Measurements from ENCODE around the gene RNF213.
"Not testable (repeated sequence)": the region's sequence is repeated elsewhere in the genome, so short reads cannot be mapped to it uniquely, and the experiment has no call there.

Gene RNF213

DNA sequence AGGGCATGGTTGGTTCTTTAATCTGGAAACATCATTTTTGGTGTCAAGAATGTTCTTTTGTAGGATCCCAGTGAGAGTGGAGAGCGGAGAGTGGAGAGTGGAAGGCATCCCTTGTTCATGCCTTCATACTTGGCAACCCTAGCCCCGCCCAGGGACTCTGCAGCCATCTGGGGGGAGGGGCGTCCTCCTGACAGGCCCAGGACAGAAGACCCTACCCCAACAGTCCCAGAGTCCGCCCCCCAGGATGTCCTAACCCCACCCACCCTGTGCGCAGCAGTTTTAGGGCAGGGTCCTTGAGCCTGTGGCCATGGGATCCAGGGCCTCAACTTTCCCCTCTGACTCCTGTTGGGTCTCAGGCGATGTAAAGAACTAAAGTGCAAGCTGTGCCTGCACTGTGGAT lies 36.0 kb upstream of the RNF213 start:
- DNase-seq (ENCODE audit: low read depth) = no peak

DNA sequence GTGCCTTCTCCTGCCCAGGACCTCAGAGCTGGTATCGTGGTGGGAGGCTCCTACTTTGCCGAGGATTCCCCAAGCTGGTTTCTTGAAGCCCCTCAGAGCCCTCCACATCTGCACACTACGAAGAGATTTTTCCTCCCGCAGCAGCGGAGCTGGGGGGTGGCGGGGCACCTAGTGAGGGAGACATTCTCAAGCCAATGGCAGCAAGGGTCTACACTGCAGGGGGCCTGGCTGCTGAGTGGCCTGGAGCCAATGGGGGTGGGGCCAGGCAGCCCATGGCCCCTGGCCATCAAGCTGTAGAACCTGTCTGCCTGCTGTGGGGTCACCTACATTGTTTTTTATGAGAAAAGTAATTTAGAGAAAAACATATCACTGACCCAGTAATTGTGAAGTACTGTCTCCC lies 35.4 kb upstream of the RNF213 start:
- no peak for DNase-seq (ENCODE audit: low read depth)

DNA sequence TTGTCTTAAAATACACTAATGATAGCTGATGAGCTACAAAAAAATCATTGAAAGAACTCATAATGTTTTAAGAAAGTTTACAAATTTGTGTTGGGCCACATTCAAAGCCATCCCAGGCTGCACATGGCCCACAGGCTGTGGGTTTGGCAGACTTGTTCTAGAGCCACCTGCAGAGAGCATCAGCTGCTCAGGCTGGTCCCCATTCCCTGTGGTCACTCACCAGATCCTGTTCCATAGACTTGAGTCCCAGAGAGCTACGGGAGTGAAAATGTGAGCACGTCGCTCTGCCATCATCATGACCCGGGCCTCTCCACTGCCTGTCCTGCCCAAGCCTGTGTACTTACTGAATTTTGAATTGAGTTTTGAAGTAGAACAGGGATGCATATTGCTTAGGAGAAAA lies 33.5 kb upstream of the RNF213 start:
- no peak for DNase-seq (ENCODE audit: low read depth)

DNA sequence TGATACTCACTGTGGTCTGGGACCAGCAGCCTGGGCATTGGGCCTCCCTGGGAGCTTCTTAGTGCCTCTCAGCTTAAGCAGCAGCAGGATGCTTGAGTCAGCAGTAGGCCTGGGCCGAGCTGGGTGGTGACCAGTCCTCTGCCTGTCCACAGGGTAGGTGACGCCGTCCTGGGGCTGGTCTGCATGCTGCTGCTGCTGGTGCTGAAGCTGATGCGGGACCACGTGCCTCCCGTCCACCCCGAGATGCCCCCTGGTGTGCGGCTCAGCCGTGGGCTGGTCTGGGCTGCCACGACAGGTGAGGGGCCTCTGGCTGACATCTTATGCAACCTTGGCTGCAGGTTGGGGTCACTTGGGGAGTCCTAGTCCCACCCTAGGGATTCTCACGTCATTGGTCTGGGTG lies 33.0 kb upstream of the RNF213 start:
- no peak for DNase-seq (ENCODE audit: low read depth)

DNA sequence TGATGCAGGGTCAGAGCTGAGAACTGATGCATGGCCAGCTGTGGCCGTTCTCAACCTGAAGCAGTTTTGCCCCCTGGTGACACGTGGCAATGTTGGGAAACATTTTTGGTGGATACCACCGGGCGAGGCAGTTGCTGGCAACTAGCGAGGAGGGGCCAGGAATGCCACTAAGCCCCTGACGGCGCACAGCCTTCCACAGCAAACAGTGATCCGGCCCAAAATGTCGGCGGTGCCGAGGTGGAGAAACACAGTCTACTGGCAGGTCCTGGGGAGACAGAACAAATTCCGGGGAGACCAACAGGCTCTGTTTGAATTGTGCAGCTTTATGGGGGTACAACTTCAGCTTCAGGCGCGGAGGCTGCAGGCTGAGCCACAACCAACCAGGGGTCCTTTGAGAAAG lies 32.2 kb upstream of the RNF213 start:
- no peak for DNase-seq (ENCODE audit: low read depth)

DNA sequence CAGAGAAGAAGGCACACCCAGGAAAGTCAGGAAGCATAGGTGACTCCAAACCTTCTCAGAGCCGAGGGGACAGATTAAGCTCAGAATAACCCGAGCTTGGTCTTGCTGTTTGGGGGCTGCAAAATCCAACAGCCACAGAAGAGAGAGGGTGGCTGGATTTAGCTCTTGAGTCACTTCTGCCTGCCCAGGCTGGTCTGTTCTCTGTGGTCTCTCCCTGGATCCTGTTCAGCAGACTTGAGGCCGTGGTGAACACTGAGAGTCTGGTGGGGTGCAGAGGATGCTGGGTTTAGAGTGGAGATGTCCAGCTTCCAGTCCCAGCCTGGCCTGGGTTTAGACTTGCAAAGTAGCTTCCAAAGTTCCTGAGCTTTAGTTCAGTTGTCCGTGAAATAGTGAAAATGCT lies 31.6 kb upstream of the RNF213 start:
- DNase-seq (ENCODE audit: low read depth) = no peak

DNA sequence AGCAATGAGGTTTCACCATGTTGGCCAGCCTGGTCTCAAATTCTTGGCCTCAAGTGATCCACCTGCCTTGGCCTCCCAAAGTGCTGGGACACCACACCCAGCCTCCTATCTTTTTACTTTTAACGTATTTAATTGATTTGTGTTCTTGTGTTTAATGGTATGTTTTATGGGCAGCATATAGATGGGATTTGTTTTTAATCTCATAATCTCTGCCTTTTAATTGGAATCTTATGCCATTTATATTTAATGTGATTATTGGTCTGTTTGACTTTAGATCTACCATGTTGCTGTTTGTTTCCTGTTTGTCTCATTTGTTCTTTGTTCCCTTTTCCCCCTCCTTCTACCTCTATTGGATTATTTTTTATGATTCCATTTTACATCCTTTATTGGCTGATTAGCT lies 28.2 kb upstream of the RNF213 start:
- no peak for DNase-seq (ENCODE audit: low read depth)

DNA sequence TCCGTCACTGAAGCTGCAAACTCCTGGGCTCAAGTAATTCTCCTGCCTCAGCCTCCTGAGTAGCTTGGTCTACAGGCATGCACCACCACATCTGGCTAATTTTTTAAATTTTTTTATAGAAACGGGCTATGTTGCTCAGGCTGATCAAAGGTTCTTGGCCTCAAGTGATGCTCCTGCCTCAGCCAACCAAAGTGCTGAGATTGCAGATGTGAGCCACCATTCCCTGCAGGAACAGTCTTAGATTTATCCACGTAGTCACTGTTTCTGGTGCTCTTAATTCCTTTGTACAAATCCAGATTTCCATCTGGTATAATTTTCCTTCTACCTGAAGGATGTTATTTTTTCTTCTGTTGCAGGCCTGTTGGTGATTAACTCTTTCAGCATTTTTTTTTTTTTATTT lies 27.4 kb upstream of the RNF213 start:
- no peak for DNase-seq (ENCODE audit: low read depth)

DNA sequence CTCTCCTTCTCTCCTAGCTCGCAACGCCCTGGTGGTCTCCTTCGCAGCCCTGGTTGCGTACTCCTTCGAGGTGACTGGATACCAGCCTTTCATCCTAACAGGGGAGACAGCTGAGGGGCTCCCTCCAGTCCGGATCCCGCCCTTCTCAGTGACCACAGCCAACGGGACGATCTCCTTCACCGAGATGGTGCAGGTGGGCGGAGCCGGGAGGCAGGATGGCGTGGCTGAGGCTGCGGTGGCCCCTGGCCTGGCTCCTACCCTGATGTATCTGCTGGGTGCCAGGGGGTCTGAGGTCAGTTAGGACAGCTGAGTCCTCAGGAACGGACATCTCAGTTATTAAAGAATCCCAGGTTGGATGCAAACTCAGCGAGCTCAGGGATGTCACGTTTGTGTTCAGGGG lies 23.7 kb upstream of the RNF213 start:
- no peak for DNase-seq (ENCODE audit: low read depth)

DNA sequence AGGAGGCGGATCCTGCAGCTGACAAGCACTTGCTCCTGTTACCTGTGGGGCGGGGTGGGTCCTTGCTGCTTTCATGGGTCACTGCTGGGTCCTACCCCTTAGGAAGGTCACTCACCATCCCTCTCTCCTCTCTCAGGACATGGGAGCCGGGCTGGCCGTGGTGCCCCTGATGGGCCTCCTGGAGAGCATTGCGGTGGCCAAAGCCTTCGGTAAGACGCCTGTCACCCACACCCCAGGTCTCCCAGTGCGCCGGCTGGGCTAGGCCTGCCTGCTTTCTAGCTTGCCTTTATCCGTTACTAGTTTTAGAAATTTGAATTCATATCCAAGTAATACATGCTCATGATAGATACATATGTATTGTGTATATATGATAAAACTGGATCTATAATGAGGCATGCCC lies 23.3 kb upstream of the RNF213 start:
- no peak for DNase-seq (ENCODE audit: low read depth)

DNA sequence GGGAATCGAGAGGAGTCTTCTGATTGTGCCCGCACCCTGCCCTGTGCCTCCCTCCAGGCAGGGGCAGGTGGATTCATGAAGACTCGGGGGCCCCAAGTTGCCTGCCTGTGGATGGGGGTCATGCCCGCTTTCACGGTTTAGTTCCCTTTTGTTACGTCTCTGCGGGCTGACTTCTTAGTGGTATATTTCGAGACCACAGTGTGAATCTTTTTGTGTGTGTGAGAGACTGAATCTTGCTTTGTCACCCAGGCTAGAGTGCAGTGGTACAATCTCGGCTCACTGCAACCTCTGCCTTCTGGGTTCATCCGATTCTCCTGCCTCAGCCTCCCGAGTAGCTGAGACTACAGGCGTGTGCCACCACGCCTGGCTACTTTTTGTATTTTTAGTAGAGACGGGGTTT lies 18.1 kb upstream of the RNF213 start:
- no peak for DNase-seq (ENCODE audit: low read depth)

DNA sequence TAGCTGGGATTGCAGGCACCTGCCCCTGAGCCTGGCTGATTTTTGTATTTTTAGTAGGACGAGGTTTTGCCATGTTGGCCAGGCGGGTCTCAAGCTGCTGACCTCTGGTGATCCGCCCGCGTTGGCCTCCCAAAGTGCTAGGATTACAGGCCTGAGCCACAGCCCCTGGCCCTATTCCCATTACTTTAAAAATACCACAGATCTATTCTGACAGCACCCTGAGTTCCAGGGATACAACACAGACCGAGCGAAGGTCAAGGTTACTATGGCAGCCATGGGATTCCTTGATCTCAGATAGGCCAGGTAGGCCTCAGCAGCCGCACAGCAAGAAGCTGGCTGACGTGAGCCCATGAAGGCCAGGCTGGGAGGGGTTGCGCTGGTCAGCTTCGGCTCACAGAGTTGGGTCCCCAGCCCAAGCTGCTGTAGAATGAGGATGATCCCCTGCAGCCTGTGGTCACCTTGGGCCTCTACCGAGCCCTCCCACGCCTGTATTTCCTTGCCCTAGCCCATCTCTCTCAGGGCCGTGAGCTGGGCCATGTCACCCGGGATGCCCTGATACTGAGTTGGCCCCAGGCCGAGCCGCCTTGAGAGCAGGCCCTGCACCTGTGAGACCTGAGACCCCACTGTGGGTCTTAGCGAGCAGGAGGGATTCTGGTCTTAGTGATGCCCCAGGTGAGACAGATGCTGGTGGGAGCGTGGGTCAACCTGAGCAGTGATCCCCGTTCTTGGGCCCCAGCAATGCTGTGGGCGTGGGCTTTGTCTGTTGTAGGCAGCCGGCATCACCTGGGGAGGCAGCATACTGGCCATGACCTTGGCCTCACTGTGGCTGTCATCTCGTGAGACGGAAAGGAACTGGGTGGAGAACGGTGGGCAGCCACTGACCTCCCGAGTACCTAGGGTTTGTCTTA lies 16.9 kb upstream of the RNF213 start:
- DNase-seq (ENCODE audit: low read depth) = no peak

DNA sequence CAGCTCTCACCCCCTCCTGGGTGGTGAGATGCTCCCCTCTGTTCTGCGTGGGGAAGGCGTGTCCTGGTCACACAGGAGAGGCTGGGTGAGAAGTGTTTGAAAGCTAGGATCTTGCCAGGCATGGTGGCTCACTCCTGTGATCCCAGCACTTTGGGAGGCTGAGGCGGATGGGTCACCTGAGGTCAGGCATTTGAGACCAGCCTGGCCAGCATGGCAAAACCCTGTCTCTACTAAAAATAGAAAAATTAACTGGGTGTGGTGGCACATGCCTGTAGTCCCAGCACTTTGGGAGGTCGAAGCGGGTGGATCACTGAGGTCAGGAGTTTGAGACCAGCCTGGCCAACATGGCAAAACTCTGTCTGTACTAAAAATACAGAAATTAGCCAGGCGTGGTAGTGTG lies 16.2 kb upstream of the RNF213 start:
- not testable (repeated sequence) for DNase-seq (ENCODE audit: low read depth)

DNA sequence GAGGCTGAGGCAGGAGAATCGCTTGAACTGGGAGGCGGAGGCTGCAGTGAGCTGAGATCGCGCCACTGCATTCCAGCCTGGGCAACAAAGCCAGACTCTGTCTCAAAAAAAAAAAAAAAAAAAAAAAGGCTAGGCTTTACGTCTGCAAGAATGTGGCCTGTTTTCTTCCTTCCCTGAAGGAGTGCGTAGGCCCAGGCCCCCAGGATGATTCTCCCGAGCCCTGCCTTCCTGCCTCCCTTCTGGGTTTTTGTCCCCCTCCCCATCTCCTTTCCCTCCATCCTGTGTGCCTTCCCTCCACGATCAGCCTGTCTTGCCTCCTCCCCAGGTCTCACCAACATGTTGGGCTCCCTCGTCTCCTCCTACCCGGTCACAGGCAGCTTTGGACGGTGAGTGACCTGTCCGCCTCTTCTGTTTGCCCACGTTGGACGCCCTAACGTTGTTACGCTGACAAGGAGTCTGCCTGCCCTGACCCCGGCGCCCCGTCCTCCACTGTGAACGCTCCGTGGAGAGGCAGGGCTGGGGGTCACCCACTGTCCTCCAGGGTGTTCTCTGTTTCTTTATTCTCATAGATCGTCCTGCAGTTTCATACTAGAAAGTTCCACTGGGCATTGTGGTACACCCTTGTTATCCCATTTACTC lies 15.7 kb upstream of the RNF213 start:
- no peak for DNase-seq (ENCODE audit: low read depth)

DNA sequence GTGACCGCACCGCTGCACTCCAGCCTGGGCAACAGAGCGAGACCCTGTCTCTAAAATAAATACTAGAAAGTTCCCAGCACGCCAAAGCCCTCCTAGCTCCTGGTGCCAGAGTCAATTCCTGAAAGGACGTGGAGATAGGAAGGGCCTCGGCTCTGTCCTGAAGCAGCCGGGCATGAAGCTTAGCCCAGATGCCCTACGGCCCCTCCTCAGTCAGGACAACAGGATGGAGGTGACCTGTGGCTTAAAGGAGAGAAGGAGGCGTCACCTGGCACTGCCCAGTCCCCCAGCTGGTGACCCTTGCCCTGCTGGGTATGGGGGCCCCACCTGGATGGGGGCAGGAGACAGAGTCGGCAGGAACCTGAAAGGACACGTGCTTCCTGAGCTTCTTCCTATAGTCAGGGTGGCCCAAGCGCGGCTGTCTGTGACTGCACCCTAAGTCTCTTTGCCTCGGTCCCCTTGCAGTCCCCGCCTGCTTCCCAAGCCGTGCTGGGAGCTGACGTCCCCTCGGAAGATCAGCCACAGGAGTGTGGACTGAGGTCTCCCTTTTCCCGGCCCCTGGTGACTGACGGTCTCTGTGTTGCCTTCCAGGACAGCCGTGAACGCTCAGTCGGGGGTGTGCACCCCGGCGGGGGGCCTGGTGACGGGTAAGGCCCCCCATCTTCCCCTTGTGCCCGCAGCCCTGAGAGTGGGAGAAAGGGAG lies 14.9 kb upstream of the RNF213 start:
- DNase-seq (ENCODE audit: low read depth) = no peak

DNA sequence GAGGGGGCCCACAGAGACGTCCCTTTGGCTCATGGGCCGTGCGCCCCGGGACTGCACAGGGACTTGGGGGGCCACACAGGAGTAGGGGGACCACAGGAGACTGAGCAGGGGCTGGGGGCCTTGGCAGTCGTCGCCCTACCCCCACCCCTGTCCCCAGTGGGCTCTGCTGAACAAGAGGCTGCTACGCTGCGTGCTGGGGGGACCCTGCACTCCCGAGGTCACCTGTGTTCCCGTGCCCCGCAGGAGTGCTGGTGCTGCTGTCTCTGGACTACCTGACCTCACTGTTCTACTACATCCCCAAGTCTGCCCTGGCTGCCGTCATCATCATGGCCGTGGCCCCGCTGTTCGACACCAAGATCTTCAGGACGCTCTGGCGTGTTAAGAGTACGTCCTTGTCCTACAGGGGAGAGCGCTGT lies 14.4 kb upstream of the RNF213 start:
- no peak for DNase-seq (ENCODE audit: low read depth)

DNA sequence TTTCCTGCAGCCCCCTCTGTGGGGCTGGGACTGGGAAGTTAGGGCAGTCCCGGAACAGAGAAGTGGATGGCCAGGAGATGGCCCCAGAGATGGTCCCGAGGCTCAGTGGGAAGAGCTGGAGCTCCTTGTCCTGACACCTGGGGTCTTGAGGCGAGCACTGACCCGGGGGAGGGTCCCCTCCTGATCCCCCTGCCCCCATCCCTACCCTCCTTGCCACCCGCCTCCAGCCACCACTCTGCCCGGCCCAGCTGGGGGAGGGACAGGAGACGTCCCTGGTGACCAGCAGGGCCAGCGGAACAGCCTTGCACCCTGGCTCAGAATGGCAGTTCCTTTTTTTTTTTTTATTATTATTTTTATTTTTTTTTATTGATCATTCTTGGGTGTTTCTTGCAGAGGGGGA lies 13.9 kb upstream of the RNF213 start:
- DNase-seq (ENCODE audit: low read depth) = no peak

DNA sequence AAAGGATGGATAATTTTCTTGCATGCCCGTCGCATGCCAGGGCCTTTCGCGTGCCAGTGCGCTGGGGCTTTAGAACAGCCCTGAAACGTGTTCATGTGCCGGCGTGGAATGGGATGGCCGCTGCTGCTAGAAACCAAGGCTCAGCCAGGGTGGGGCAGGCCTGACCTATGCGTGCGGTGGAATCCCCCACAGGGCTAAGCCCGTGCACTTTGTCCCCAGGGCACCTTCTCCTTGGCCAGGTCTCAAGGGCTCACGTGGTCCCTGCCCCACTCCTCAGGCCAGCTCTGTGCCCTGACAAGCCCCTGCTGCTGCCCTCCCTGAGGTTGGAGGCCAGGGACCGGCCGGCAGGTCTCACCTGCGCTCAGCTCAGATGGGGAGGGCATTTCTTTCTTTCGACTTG lies 13.1 kb upstream of the RNF213 start:
- DNase-seq (ENCODE audit: low read depth) = no peak

DNA sequence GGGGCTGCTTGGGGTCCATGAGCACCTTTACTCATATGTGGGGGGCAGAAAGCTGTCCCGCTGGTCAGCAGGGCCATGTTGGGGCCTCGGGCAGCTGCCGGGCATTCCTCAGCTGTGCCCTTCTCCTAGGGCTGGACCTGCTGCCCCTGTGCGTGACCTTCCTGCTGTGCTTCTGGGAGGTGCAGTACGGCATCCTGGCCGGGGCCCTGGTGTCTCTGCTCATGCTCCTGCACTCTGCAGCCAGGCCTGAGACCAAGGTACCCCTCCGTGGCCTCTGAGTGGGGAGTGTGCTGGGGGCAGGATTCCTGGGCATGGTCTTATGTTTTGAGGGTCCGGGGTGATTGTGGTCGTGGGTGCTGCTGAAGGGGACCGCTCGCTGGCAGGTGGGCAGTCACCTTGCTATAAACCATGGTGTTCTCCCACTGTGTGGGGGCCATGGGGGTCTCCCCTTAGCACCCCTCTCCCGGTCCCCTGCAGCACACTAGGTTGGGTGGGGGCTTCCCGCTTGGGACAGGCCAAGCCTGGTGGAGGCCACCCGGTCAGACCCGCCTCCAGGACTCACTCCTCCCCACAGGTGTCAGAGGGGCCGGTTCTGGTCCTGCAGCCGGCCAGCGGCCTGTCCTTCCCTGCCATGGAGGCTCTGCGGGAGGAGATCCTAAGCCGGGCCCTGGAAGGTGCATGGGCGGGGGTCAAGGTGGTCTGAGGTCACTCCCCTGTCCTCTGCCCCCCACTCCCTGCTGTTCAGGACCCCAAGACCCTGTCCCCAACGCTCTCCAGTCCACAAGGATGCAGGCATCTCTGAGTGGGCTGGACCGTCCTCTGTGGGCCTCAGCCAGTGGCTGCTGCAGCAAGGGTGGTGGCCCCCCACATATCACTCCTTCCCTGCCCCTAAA lies 12.4 kb upstream of the RNF213 start:
- no peak for DNase-seq (ENCODE audit: low read depth)

DNA sequence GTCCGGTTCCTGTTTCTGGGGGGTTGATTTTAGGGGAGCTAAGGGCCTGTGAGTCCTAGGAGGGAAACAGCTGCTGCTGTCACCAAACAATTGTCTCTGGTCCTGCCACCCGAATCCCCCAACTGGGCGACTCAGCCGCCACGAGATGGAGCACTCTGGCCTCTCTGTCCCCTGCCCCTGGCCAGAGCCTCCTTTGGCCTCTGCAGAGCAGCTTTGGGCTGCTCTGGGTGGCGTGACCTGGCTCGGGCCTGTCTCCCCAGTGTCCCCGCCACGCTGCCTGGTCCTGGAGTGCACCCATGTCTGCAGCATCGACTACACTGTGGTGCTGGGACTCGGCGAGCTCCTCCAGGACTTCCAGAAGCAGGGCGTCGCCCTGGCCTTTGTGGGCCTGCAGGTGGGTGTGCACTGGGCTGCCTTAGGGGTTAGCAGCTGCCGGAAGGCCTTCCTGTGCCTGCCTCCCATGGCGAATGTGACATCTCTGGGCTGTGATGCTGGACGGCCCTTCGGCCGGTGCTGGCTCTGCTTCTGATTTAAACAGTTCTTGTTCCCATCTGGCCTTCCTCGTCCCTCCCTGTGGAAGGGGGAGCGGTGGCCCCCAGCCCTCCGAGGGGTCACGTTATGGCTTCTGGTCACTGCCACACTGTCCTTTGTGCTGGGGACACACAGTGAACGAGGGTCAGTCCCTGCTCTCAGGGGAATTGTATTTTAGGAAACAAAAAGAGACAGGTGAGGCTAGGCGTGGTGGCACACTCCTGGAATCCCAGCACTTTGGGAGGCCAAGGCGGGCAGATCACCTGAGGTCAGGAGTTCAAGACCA lies 11.6 kb upstream of the RNF213 start:
- DNase-seq (ENCODE audit: low read depth) = no peak

DNA sequence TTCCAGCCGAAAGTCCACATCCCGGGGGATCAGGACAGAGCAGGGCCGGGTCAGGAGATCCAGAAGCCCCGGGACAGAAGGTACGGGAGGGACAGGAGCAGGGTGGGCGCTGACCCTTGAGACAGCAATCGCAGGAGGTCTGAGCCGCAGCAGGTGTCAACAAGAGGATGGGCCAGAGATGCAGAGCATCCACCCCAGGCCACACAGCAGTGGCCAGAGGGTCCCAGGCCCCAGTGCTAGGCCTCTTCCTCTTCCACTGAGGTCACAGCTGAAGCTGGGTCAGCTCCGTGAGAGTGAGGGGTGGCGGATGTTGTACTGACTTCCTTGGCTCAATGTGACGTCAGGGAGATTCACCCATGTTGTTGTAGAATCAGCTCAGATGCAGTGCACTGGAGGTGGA lies 8.7 kb upstream of the RNF213 start:
- DNase-seq (ENCODE audit: low read depth) = no peak
